ENCODE results near the gene PTPN14. TPM values are rescaled to one million over a fixed set of nuclear protein-coding genes. Genes with fewer than 3 reads are reported as not detected.

Gene PTPN14
- total RNA-seq, 4 donors from 2014 or later: 59.4 to 118 (median 66.1) TPM

DNA sequence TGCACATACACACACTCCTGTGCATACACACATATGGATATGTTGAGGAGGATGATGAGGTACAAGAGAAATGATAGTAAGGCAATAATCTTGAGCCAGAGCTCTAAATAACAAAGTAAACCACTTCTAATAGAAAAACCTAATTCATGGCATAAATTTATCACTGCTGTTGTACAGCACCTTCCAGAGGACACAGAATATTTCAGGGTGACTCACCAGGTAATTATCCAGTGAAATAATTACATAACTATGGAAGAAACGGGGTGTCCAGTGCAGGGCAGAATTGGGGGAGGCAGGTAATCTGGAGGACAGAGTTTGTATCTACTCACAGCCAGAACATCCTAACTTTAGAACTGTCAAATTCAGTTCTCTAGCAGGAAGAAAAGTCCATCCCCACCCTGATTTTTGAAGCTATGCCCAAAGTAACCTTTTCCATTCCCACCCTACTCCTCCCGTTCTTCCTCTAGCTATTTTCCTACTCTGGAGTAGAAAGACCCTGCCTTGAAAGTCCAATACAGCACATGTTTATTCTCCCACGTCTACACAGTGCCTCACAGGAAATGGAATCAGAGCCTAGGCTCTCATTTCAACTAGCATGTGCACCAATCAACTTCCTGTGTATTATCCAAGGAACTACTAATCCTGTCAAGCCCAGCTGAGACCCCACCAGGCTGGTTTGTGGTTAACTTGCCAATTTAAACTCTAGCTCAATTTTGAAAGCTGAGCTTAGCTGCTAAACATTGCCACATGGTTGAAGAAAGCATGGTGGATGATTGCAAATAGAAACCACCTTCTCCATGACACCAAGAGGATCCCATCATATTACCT lies 96.6 kb downstream of the PTPN14 start:
- DNase-seq (ENCODE audit: low spot score in 2 of 2): no peak
- H3K4me3 ChIP-seq (ENCODE audit: low read depth, poor library complexity, severe bottlenecking): no peak overlapping the region
- WGBS, 2 donors: 24 to 27% methylated on average over 3 of the region's 3 CpGs
- no peak for TF ChIP-seq POLR2A (IDR thresholded peaks at IDR 0.05)
- TF ChIP-seq, protein P1, sequence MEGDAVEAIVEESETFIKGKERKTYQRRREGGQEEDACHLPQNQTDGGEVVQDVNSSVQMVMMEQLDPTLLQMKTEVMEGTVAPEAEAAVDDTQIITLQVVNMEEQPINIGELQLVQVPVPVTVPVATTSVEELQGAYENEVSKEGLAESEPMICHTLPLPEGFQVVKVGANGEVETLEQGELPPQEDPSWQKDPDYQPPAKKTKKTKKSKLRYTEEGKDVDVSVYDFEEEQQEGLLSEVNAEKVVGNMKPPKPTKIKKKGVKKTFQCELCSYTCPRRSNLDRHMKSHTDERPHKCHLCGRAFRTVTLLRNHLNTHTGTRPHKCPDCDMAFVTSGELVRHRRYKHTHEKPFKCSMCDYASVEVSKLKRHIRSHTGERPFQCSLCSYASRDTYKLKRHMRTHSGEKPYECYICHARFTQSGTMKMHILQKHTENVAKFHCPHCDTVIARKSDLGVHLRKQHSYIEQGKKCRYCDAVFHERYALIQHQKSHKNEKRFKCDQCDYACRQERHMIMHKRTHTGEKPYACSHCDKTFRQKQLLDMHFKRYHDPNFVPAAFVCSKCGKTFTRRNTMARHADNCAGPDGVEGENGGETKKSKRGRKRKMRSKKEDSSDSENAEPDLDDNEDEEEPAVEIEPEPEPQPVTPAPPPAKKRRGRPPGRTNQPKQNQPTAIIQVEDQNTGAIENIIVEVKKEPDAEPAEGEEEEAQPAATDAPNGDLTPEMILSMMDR (IDR thresholded peaks at IDR 0.05): no peak
- intact Hi-C loops (cut with DNase I; ENCODE audit: low total_unique reads): no loop called here

DNA sequence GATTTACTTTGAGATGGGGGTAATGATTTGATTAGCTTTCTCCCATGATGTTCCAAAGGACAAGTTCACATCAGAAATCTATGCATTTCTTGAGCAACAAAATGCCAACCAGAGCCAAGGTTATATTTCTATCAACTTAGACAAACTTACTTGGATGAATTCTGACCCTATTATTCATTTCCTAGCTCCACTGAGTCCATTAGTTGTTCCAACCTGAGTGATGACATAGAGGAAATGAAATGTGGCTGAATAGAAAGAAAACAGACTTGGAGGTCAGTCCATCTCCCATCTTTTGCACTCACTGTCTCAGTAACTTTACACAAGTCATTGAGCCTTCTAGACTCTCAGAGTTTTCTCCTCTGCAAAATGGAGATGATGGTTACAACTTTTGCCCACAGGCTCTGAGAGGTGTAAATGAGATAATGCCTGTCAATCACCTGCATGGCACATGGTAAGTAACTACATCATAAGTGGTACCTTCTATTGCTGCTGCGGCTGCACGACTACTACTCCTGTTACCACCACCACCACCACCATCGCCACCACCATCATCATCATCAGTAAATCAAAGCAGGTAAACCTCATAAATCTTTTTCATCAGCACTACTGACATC lies 98.2 kb downstream of the PTPN14 start:
- WGBS, 2 donors: 97 to 99% methylated on average over 3 of the region's 3 CpGs
- no peak for TF ChIP-seq POLR2A (IDR thresholded peaks at IDR 0.05)
- TF ChIP-seq, protein P1 (IDR thresholded peaks at IDR 0.05): no peak
- no peak overlapping the region for H3K4me3 ChIP-seq (ENCODE audit: low read depth, poor library complexity, severe bottlenecking)
- DNase-seq (ENCODE audit: low spot score in 2 of 2): no peak
- intact Hi-C loops (cut with DNase I; ENCODE audit: low total_unique reads): no loop called here

DNA sequence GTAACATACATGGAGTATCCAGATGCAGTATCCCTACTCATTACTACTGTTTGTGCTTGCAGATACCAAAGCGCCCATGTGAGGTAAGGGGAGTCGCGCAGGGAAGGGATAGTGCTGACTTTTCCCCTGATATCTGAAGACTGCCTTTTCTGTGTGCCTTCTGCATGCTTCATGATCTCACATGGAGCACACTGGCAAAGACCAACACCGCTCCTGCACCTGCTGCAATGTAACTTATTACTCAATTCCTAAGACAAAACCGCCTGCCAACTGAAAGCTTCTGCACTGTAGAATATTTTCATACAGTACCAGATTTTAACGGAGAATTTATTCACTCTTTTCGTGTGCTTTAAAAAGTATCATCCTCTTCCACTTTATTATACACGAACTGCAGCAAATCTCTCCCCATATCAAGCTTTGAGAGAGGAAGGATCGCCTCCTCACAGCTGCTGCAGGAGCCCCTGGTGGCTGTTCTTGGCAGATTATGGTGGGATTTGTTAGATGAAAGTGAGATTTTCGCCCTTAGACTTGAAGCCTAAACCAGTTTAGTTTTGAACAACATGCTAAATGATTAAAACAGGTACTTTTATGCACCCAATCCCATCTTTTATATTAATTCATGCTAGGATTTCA lies 99.1 kb downstream of the PTPN14 start:
- TF ChIP-seq, protein P1 (IDR thresholded peaks at IDR 0.05): no peak
- no peak for TF ChIP-seq POLR2A (IDR thresholded peaks at IDR 0.05)
- no peak for DNase-seq (ENCODE audit: low spot score in 2 of 2)
- intact Hi-C loops (cut with DNase I; ENCODE audit: low total_unique reads): no loop called here
- 86 to 87% methylated on average over 10 of the region's 10 CpGs for WGBS, 2 donors
- no peak overlapping the region for H3K4me3 ChIP-seq (ENCODE audit: low read depth, poor library complexity, severe bottlenecking)

GRCh38 chr1:214451596-214451995 lies 99.8 kb downstream of the PTPN14 start:
- intact Hi-C loops (cut with DNase I; ENCODE audit: low total_unique reads): no loop called here
- WGBS, 2 donors: 29 to 34% methylated on average over 4 of the region's 4 CpGs

GRCh38 chr1:214449371-214449770 lies 102.0 kb downstream of the PTPN14 start:
- DNase-seq (ENCODE audit: low spot score in 2 of 2): no peak
- WGBS, 2 donors: 87 to 92% methylated on average over 3 of the region's 3 CpGs
- TF ChIP-seq, protein P1 (IDR thresholded peaks at IDR 0.05): no peak
- no peak for TF ChIP-seq POLR2A (IDR thresholded peaks at IDR 0.05)
- no peak overlapping the region for H3K4me3 ChIP-seq (ENCODE audit: low read depth, poor library complexity, severe bottlenecking)
- intact Hi-C loops (cut with DNase I; ENCODE audit: low total_unique reads): no loop called here

More at GRCh38 chr1:214451596-214451995, 99.8 kb downstream of the PTPN14 start:
- DNase-seq (ENCODE audit: low spot score in 2 of 2): no peak
- TF ChIP-seq, protein P1 (IDR thresholded peaks at IDR 0.05): no peak
- no peak for TF ChIP-seq POLR2A (IDR thresholded peaks at IDR 0.05)
- H3K4me3 ChIP-seq (ENCODE audit: low read depth, poor library complexity, severe bottlenecking): no peak overlapping the region

Measured in lower leg skin (tissue), 4 donors.